Suprapubic skin (tissue), 4 donors: ENCODE data around the gene CNGA3.

Experiments used
- CTCF ChIP-seq, 2 donors: fragments of 200-600 bp in 1 of 2; fragments of 450-650 bp in 1 of 2; sonication (generic) in 1 of 2; IDR thresholded peaks; one replicate each; pipeline ENCODE4 v1.5.1; 2016 to 2019; ENCODE audit warnings: antibody characterized with exemption in 2 of 2, mild to moderate bottlenecking in 1 of 2, moderate library complexity in 1 of 2
- EP300 ChIP-seq: sonication (generic); formaldehyde crosslinking; IDR thresholded peaks from one replicate; pipeline ENCODE4 v1.6.1; 2017; ENCODE audit warnings: antibody characterized with exemption
- POLR2A ChIP-seq, 2 donors: fragments of 450-650 bp; IDR thresholded peaks; one replicate each; pipeline ENCODE4 v1.6.1; 2017; ENCODE audit warnings: antibody characterized with exemption in 2 of 2, mild to moderate bottlenecking in 2 of 2, moderate library complexity in 2 of 2
- POLR2AphosphoS5 ChIP-seq, 3 donors: sonication (generic); formaldehyde crosslinking; IDR thresholded peaks; one replicate each; pipeline ENCODE4 v1.6.1; 2017; ENCODE audit warnings: antibody characterized with exemption in 3 of 3

- no peak for TF ChIP-seq POLR2AphosphoS5 (IDR thresholded peaks at IDR 0.05)
- TF ChIP-seq CTCF (IDR thresholded peaks at IDR 0.05), result no peak
- TF ChIP-seq EP300, result no peak
- TF ChIP-seq POLR2A (IDR thresholded peaks at IDR 0.05), result no peak
These were observed 80.5 kb downstream of the CNGA3 start for GRCh38 chr2:98426771-98427170.
